ENCODE data around the gene TAB2.
A peak's percentile ranks its signal among the peaks of the same experiment; 100 is the strongest.
"Not testable (repeated sequence)": the region's sequence is repeated elsewhere in the genome, so short reads cannot be mapped to it uniquely, and the experiment has no call there.

TAB2 gene

GRCh38 chr6:149318581-149319286 lies 1.2 kb downstream of the TAB2 start:
- Mint-ChIP-seq H3K36me3 (ENCODE audit: low read depth) (peaks cover 11% of the 10 kb centered on the region), H3K4me3 (peak overlapping the region; percentile 86), H3K4me1 (ENCODE audit: low read depth) (peaks cover 26% of the 10 kb centered on the region), H3K27ac (peak overlapping the region; percentile 89), H3K9me3 (no peaks in the 10 kb centered on the region), H3K27me3 (no peaks in the 10 kb centered on the region)
- intact Hi-C loops (cut with micrococcal nuclease): loop anchor here (5.0 kb wide), 2 partner anchors 46 to 61 kb away; no protein-coding TSS in a partner anchor

- Mint-ChIP-seq H3K4me3 (peak overlapping the region; percentile 86), H3K9me3 (no peaks in the 10 kb centered on the region), H3K4me1 (ENCODE audit: low read depth) (peaks cover 28% of the 10 kb centered on the region), H3K36me3 (ENCODE audit: low read depth) (peaks cover 11% of the 10 kb centered on the region), H3K27ac (peak overlapping the region; percentile 89), H3K27me3 (no peaks in the 10 kb centered on the region)
- intact Hi-C loops (cut with micrococcal nuclease): loop anchor here (5.0 kb wide), 2 partner anchors 47 to 62 kb away; no protein-coding TSS in a partner anchor
These were observed 1.9 kb downstream of the TAB2 start for GRCh38 chr6:149319422-149319821.

GRCh38 chr6:149320016-149320415 lies 2.5 kb downstream of the TAB2 start:
- not testable (repeated sequence) for H3K27me3 Mint-ChIP-seq, H3K9me3 Mint-ChIP-seq
- Mint-ChIP-seq H3K4me3 (peak overlapping the region; percentile 86), H3K4me1 (ENCODE audit: low read depth) (peaks cover 31% of the 10 kb centered on the region), H3K36me3 (ENCODE audit: low read depth) (peaks cover 11% of the 10 kb centered on the region), H3K27ac (peak overlapping the region; percentile 89)
- intact Hi-C loops (cut with micrococcal nuclease): loop anchor here (5.0 to 10.0 kb wide), 2 partner anchors 55 to 238 kb away; no protein-coding TSS in a partner anchor

GRCh38 chr6:149320796-149321195 lies 3.3 kb downstream of the TAB2 start:
- intact Hi-C loops (cut with micrococcal nuclease): loop anchor here (5.0 to 10.0 kb wide), 2 partner anchors 54 to 238 kb away; no protein-coding TSS in a partner anchor
- no peaks in the 10 kb centered on the region for H3K27me3 Mint-ChIP-seq
- H3K36me3 Mint-ChIP-seq (ENCODE audit: low read depth): peaks cover 11% of the 10 kb centered on the region
- peak overlapping the region; percentile 5 for H3K27ac Mint-ChIP-seq
- no peaks in the 10 kb centered on the region for H3K9me3 Mint-ChIP-seq
- no peak overlapping the region for H3K4me3 Mint-ChIP-seq
- peaks cover 30% of the 10 kb centered on the region for H3K4me1 Mint-ChIP-seq (ENCODE audit: low read depth)

GRCh38 chr6:149323353-149323752 lies 5.8 kb downstream of the TAB2 start:
- Mint-ChIP-seq H3K36me3 (ENCODE audit: low read depth) (peaks cover 9% of the 10 kb centered on the region), H3K4me1 (ENCODE audit: low read depth) (peaks cover 42% of the 10 kb centered on the region)
- intact Hi-C loops (cut with micrococcal nuclease): loop anchor here (5.0 to 10.0 kb wide), 2 partner anchors 51 to 241 kb away; no protein-coding TSS in a partner anchor

GRCh38 chr6:149323925-149324324 lies 6.4 kb downstream of the TAB2 start:
- intact Hi-C loops (cut with micrococcal nuclease): loop anchor here (5.0 to 10.0 kb wide), 2 partner anchors 51 to 242 kb away; no protein-coding TSS in a partner anchor
- peaks cover 3% of the 10 kb centered on the region for H3K36me3 Mint-ChIP-seq (ENCODE audit: low read depth)

More at GRCh38 chr6:149323353-149323752, 5.8 kb downstream of the TAB2 start:
- Mint-ChIP-seq H3K9me3 (no peaks in the 10 kb centered on the region), H3K27ac (no peak overlapping the region), H3K27me3 (no peaks in the 10 kb centered on the region), H3K4me3 (no peak overlapping the region)

GRCh38 chr6:149324428-149324827 lies 6.9 kb downstream of the TAB2 start:
- H3K4me3 Mint-ChIP-seq: no peak overlapping the region
- H3K9me3 Mint-ChIP-seq: no peaks in the 10 kb centered on the region
- peaks cover 47% of the 10 kb centered on the region for H3K4me1 Mint-ChIP-seq (ENCODE audit: low read depth)
- intact Hi-C loops (cut with micrococcal nuclease): loop anchor here (5.0 to 10.0 kb wide), 2 partner anchors 50 to 242 kb away; no protein-coding TSS in a partner anchor
- H3K36me3 Mint-ChIP-seq (ENCODE audit: low read depth): no peaks in the 10 kb centered on the region
- H3K27ac Mint-ChIP-seq: peak overlapping the region; percentile 30
- H3K27me3 Mint-ChIP-seq: no peaks in the 10 kb centered on the region

More at GRCh38 chr6:149323925-149324324, 6.4 kb downstream of the TAB2 start:
- Mint-ChIP-seq H3K4me1 (ENCODE audit: low read depth) (peaks cover 43% of the 10 kb centered on the region), H3K9me3 (no peaks in the 10 kb centered on the region), H3K4me3 (no peak overlapping the region), H3K27me3 (no peaks in the 10 kb centered on the region), H3K27ac (peak overlapping the region; percentile 30)

GRCh38 chr6:149325648-149326236 lies 8.2 kb downstream of the TAB2 start:
- Mint-ChIP-seq H3K27me3 (no peaks in the 10 kb centered on the region), H3K9me3 (no peaks in the 10 kb centered on the region), H3K27ac (no peak overlapping the region), H3K4me1 (ENCODE audit: low read depth) (peaks cover 58% of the 10 kb centered on the region), H3K4me3 (no peak overlapping the region), H3K36me3 (ENCODE audit: low read depth) (no peaks in the 10 kb centered on the region)
- intact Hi-C loops (cut with micrococcal nuclease): loop anchor here (10.0 kb wide), 1 partner anchor 49 kb away; no protein-coding TSS in a partner anchor

GRCh38 chr6:149327638-149328037 lies 10.1 kb downstream of the TAB2 start:
- intact Hi-C loops (cut with micrococcal nuclease): loop anchor here (10.0 kb wide), 1 partner anchor 47 kb away; no protein-coding TSS in a partner anchor
- H3K27me3 Mint-ChIP-seq: no peaks in the 10 kb centered on the region
- H3K27ac Mint-ChIP-seq: no peak overlapping the region
- no peaks in the 10 kb centered on the region for H3K36me3 Mint-ChIP-seq (ENCODE audit: low read depth)
- peaks cover 73% of the 10 kb centered on the region for H3K4me1 Mint-ChIP-seq (ENCODE audit: low read depth)
- no peak overlapping the region for H3K4me3 Mint-ChIP-seq
- H3K9me3 Mint-ChIP-seq: no peaks in the 10 kb centered on the region

- no peaks in the 10 kb centered on the region for H3K9me3 Mint-ChIP-seq
- no peak overlapping the region for H3K4me3 Mint-ChIP-seq
- H3K4me1 Mint-ChIP-seq (ENCODE audit: low read depth): peaks cover 77% of the 10 kb centered on the region
- H3K36me3 Mint-ChIP-seq (ENCODE audit: low read depth): no peaks in the 10 kb centered on the region
- no peak overlapping the region for H3K27ac Mint-ChIP-seq
- no peaks in the 10 kb centered on the region for H3K27me3 Mint-ChIP-seq
- intact Hi-C loops (cut with micrococcal nuclease): loop anchor here (10.0 kb wide), 1 partner anchor 47 kb away; no protein-coding TSS in a partner anchor
These were observed 10.6 kb downstream of the TAB2 start for GRCh38 chr6:149328083-149328482.

- intact Hi-C loops (cut with micrococcal nuclease): loop anchor here (10.0 kb wide), 1 partner anchor 45 kb away; no protein-coding TSS in a partner anchor
- H3K27ac Mint-ChIP-seq: no peak overlapping the region
These were observed 12.0 kb downstream of the TAB2 start for GRCh38 chr6:149329529-149329928.

GRCh38 chr6:149330133-149330532 lies 12.6 kb downstream of the TAB2 start:
- intact Hi-C loops (cut with micrococcal nuclease): no loop called here
- H3K27me3 Mint-ChIP-seq: no peaks in the 10 kb centered on the region
- H3K9me3 Mint-ChIP-seq: no peaks in the 10 kb centered on the region
- H3K27ac Mint-ChIP-seq: no peak overlapping the region
- H3K36me3 Mint-ChIP-seq (ENCODE audit: low read depth): no peaks in the 10 kb centered on the region
- H3K4me3 Mint-ChIP-seq: no peak overlapping the region
- H3K4me1 Mint-ChIP-seq (ENCODE audit: low read depth): peaks cover 83% of the 10 kb centered on the region

More at GRCh38 chr6:149329529-149329928, 12.0 kb downstream of the TAB2 start:
- peaks cover 83% of the 10 kb centered on the region for H3K4me1 Mint-ChIP-seq (ENCODE audit: low read depth)
- H3K36me3 Mint-ChIP-seq (ENCODE audit: low read depth): no peaks in the 10 kb centered on the region
- H3K9me3 Mint-ChIP-seq: no peaks in the 10 kb centered on the region
- H3K4me3 Mint-ChIP-seq: no peak overlapping the region
- no peaks in the 10 kb centered on the region for H3K27me3 Mint-ChIP-seq

GRCh38 chr6:149331043-149331807 lies 13.7 kb downstream of the TAB2 start:
- Mint-ChIP-seq H3K4me3 (no peak overlapping the region), H3K4me1 (ENCODE audit: low read depth) (peaks cover 83% of the 10 kb centered on the region)
- intact Hi-C loops (cut with micrococcal nuclease): no loop called here

More at GRCh38 chr6:149331043-149331807, 13.7 kb downstream of the TAB2 start:
- H3K36me3 Mint-ChIP-seq (ENCODE audit: low read depth): no peaks in the 10 kb centered on the region
- H3K27me3 Mint-ChIP-seq: no peaks in the 10 kb centered on the region
- no peaks in the 10 kb centered on the region for H3K9me3 Mint-ChIP-seq
- H3K27ac Mint-ChIP-seq: peak overlapping the region; percentile 60

Data from dendritic cell treated with granulocyte-macrophage colony-stimulating factor and Interleukin-4, amounts not matched to agents 40 ng/mL and 50 ng/mL, for 4 days (primary cell).